WTC11 (cell line): ENCODE results near the gene ZNF672. TPM values are rescaled to one million over a fixed set of nuclear protein-coding genes. Genes with fewer than 3 reads are reported as not detected.

Source experiments
- ESRRA ChIP-seq: sonication (generic); formaldehyde crosslinking; IDR thresholded peaks from 2 replicates; pipeline ENCODE4 v1.8.1; 2022; ENCODE audit warnings: mild to moderate bottlenecking, missing genetic modification reagents, borderline replicate concordance
- FOXJ3 ChIP-seq: sonication (generic); formaldehyde crosslinking; IDR thresholded peaks from 2 replicates; pipeline ENCODE4 v1.9.0; 2021; ENCODE audit warnings: missing genetic modification reagents, mild to moderate bottlenecking, borderline replicate concordance
- FOXK1 ChIP-seq: sonication (generic); formaldehyde crosslinking; IDR thresholded peaks from 2 replicates; pipeline ENCODE4 v1.8.0; 2022; ENCODE audit warnings: mild to moderate bottlenecking, moderate library complexity, missing genetic modification reagents
- IRF2 ChIP-seq: sonication (generic); formaldehyde crosslinking; IDR thresholded peaks from 2 replicates; pipeline ENCODE4 v1.8.0; 2022; ENCODE audit warnings: low read depth, missing genetic modification reagents, borderline replicate concordance
- NFATC4 ChIP-seq: fragments of 250-450 bp; sonication (Bioruptor Pico); IDR thresholded peaks from 2 replicates; pipeline ENCODE4 v1.9.0; 2021; ENCODE audit warnings: mild to moderate bottlenecking
- NFE2L1 ChIP-seq: sonication (generic); formaldehyde crosslinking; IDR thresholded peaks from 2 replicates; pipeline ENCODE4 v1.8.1; 2023; ENCODE audit warnings: missing genetic modification reagents
- NR1H2 ChIP-seq: sonication (generic); formaldehyde crosslinking; IDR thresholded peaks from 2 replicates; pipeline ENCODE4 v1.9.0; 2021; ENCODE audit warnings: mild to moderate bottlenecking, moderate library complexity, missing genetic modification reagents
- RELA ChIP-seq: sonication (generic); formaldehyde crosslinking; IDR thresholded peaks from 2 replicates; pipeline ENCODE4 v1.8.1; 2022; ENCODE audit warnings: missing genetic modification reagents, mild to moderate bottlenecking, borderline replicate concordance
- SMAD3 ChIP-seq: sonication (generic); formaldehyde crosslinking; IDR thresholded peaks from 2 replicates; pipeline ENCODE4 v1.8.0; 2022; ENCODE audit warnings: missing genetic modification reagents, mild to moderate bottlenecking, borderline replicate concordance
- SOX15 ChIP-seq: fragments of 250-450 bp; sonication (Bioruptor Pico); IDR thresholded peaks from 2 replicates; pipeline ENCODE4 v1.9.0; 2021; ENCODE audit warnings: mild to moderate bottlenecking
- SP1 ChIP-seq: sonication (generic); formaldehyde crosslinking; conservative IDR thresholded peaks from 2 replicates; pipeline ENCODE4 v1.8.1; 2022; ENCODE audit warnings: missing genetic modification reagents
- ZNF263 ChIP-seq: sonication (generic); formaldehyde crosslinking; IDR thresholded peaks from 2 replicates; pipeline ENCODE4 v1.8.1; 2022; ENCODE audit warnings: low read depth, mild to moderate bottlenecking, moderate library complexity, missing genetic modification reagents
- ZNF317 ChIP-seq: sonication (generic); formaldehyde crosslinking; IDR thresholded peaks from 2 replicates; pipeline ENCODE4 v1.8.1; 2023; ENCODE audit warnings: low read depth, mild to moderate bottlenecking, moderate library complexity, missing genetic modification reagents, borderline replicate concordance
- total RNA-seq: library from RNA; stranded (reverse); gene quantifications from 3 replicates; pipeline ENCODE4 v1.2.3, GENCODE V29; 2021
- TF ChIP-seq, protein P1 (sequence below): fragments of 200-600 bp; IDR thresholded peaks from 2 replicates; pipeline ENCODE4 v1.8.0; 2022; ENCODE audit warnings: antibody characterized with exemption
- TF ChIP-seq, protein P2 (sequence below): sonication (generic); formaldehyde crosslinking; IDR thresholded peaks from 2 replicates; pipeline ENCODE4 v1.8.0; 2023; ENCODE audit warnings: mild to moderate bottlenecking, missing genetic modification reagents
- TF ChIP-seq, protein P3 (sequence below): sonication (generic); formaldehyde crosslinking; IDR thresholded peaks from 2 replicates; pipeline ENCODE4 v1.8.1; 2023; ENCODE audit warnings: mild to moderate bottlenecking, missing genetic modification reagents
- TF ChIP-seq, protein P4 (sequence below): sonication (generic); formaldehyde crosslinking; IDR thresholded peaks from 2 replicates; pipeline ENCODE4 v1.8.1; 2022; ENCODE audit warnings: mild to moderate bottlenecking, moderate library complexity, missing genetic modification reagents
- TF ChIP-seq, protein P5 (sequence below): sonication (generic); formaldehyde crosslinking; IDR thresholded peaks from 2 replicates; pipeline ENCODE4 v1.8.0; 2022; ENCODE audit warnings: mild to moderate bottlenecking, missing genetic modification reagents
- TF ChIP-seq, protein P6 (sequence below): sonication (generic); formaldehyde crosslinking; IDR thresholded peaks from 2 replicates; pipeline ENCODE4 v1.8.1; 2022; ENCODE audit warnings: mild to moderate bottlenecking, missing genetic modification reagents, moderate library complexity, borderline replicate concordance
- TF ChIP-seq, protein P7 (sequence below): sonication (generic); formaldehyde crosslinking; IDR thresholded peaks from 2 replicates; pipeline ENCODE4 v1.8.1; 2023; ENCODE audit warnings: mild to moderate bottlenecking, missing genetic modification reagents, moderate library complexity
- TF ChIP-seq, protein P8 (sequence below): sonication (generic); formaldehyde crosslinking; IDR thresholded peaks from 2 replicates; pipeline ENCODE4 v1.8.0; 2023; ENCODE audit warnings: missing genetic modification reagents, mild to moderate bottlenecking, borderline replicate concordance
- TF ChIP-seq, protein P9 (sequence below): sonication (generic); formaldehyde crosslinking; IDR thresholded peaks from 2 replicates; pipeline ENCODE4 v1.8.1; 2022; ENCODE audit warnings: missing genetic modification reagents, borderline replicate concordance

Gene ZNF672
- total RNA-seq, 1 experiment from 2014 or later = 37.9 TPM

DNA sequence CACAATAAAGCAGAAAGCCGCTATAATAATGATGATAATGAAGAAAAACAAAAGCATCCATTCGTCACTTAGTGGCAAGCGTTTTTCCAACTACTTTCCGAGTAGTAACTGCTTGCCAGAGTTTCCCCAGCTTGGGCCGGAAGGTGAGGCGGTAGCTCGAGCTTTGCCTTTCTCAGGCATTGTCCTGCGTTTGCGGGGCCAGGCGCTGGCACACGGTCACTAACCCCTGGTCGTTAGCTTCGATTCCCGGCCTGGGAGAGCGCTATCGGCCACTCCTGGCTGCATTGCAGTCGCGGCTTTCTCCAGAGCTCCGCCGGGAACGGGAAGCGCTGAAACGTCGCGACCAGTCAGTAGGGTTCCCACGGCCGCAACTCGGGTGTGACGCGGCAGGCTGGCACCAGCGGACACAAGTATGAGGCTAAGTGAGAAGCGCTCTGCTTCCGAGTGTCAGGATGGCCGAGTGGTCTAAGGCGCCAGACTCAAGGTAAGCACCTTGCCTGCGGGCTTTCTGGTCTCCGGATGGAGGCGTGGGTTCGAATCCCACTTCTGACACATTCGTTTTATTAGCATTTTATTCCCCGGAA lies 35.5 kb downstream of the ZNF672 start (continued):
- TF ChIP-seq, protein P1, sequence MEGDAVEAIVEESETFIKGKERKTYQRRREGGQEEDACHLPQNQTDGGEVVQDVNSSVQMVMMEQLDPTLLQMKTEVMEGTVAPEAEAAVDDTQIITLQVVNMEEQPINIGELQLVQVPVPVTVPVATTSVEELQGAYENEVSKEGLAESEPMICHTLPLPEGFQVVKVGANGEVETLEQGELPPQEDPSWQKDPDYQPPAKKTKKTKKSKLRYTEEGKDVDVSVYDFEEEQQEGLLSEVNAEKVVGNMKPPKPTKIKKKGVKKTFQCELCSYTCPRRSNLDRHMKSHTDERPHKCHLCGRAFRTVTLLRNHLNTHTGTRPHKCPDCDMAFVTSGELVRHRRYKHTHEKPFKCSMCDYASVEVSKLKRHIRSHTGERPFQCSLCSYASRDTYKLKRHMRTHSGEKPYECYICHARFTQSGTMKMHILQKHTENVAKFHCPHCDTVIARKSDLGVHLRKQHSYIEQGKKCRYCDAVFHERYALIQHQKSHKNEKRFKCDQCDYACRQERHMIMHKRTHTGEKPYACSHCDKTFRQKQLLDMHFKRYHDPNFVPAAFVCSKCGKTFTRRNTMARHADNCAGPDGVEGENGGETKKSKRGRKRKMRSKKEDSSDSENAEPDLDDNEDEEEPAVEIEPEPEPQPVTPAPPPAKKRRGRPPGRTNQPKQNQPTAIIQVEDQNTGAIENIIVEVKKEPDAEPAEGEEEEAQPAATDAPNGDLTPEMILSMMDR = no peak
- TF ChIP-seq RELA (CRISPR knock-in tag) (no peak), NFE2L1 (no peak), FOXK1 (CRISPR knock-in tag) (peak; percentile 72; the same call in 1 of the 2 replicates), FOXJ3 (no peak), NFATC4 (CRISPR knock-in tag) (no peak), ESRRA (CRISPR knock-in tag) (no peak), IRF2 (CRISPR knock-in tag) (no peak), SMAD3 (CRISPR knock-in tag) (no peak), SOX15 (CRISPR knock-in tag) (no peak), ZNF263 (CRISPR knock-in tag) (no peak), SP1 (no peak), ZNF317 (CRISPR knock-in tag) (no peak), NR1H2 (no peak)
- TF ChIP-seq, protein P2, sequence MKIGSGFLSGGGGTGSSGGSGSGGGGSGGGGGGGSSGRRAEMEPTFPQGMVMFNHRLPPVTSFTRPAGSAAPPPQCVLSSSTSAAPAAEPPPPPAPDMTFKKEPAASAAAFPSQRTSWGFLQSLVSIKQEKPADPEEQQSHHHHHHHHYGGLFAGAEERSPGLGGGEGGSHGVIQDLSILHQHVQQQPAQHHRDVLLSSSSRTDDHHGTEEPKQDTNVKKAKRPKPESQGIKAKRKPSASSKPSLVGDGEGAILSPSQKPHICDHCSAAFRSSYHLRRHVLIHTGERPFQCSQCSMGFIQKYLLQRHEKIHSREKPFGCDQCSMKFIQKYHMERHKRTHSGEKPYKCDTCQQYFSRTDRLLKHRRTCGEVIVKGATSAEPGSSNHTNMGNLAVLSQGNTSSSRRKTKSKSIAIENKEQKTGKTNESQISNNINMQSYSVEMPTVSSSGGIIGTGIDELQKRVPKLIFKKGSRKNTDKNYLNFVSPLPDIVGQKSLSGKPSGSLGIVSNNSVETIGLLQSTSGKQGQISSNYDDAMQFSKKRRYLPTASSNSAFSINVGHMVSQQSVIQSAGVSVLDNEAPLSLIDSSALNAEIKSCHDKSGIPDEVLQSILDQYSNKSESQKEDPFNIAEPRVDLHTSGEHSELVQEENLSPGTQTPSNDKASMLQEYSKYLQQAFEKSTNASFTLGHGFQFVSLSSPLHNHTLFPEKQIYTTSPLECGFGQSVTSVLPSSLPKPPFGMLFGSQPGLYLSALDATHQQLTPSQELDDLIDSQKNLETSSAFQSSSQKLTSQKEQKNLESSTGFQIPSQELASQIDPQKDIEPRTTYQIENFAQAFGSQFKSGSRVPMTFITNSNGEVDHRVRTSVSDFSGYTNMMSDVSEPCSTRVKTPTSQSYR (CRISPR knock-in tag) = no peak
- TF ChIP-seq, protein P3, sequence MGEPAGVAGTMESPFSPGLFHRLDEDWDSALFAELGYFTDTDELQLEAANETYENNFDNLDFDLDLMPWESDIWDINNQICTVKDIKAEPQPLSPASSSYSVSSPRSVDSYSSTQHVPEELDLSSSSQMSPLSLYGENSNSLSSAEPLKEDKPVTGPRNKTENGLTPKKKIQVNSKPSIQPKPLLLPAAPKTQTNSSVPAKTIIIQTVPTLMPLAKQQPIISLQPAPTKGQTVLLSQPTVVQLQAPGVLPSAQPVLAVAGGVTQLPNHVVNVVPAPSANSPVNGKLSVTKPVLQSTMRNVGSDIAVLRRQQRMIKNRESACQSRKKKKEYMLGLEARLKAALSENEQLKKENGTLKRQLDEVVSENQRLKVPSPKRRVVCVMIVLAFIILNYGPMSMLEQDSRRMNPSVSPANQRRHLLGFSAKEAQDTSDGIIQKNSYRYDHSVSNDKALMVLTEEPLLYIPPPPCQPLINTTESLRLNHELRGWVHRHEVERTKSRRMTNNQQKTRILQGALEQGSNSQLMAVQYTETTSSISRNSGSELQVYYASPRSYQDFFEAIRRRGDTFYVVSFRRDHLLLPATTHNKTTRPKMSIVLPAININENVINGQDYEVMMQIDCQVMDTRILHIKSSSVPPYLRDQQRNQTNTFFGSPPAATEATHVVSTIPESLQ (CRISPR knock-in tag) = no peak
- TF ChIP-seq, protein P4, sequence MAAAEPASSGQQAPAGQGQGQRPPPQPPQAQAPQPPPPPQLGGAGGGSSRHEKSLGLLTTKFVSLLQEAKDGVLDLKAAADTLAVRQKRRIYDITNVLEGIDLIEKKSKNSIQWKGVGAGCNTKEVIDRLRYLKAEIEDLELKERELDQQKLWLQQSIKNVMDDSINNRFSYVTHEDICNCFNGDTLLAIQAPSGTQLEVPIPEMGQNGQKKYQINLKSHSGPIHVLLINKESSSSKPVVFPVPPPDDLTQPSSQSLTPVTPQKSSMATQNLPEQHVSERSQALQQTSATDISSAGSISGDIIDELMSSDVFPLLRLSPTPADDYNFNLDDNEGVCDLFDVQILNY (CRISPR knock-in tag) = no peak
- TF ChIP-seq, protein P5, sequence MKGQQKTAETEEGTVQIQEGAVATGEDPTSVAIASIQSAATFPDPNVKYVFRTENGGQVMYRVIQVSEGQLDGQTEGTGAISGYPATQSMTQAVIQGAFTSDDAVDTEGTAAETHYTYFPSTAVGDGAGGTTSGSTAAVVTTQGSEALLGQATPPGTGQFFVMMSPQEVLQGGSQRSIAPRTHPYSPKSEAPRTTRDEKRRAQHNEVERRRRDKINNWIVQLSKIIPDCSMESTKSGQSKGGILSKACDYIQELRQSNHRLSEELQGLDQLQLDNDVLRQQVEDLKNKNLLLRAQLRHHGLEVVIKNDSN (CRISPR knock-in tag) = no peak
- TF ChIP-seq, protein P6, sequence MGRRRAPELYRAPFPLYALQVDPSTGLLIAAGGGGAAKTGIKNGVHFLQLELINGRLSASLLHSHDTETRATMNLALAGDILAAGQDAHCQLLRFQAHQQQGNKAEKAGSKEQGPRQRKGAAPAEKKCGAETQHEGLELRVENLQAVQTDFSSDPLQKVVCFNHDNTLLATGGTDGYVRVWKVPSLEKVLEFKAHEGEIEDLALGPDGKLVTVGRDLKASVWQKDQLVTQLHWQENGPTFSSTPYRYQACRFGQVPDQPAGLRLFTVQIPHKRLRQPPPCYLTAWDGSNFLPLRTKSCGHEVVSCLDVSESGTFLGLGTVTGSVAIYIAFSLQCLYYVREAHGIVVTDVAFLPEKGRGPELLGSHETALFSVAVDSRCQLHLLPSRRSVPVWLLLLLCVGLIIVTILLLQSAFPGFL (CRISPR knock-in tag) = no peak
- TF ChIP-seq, protein P7, sequence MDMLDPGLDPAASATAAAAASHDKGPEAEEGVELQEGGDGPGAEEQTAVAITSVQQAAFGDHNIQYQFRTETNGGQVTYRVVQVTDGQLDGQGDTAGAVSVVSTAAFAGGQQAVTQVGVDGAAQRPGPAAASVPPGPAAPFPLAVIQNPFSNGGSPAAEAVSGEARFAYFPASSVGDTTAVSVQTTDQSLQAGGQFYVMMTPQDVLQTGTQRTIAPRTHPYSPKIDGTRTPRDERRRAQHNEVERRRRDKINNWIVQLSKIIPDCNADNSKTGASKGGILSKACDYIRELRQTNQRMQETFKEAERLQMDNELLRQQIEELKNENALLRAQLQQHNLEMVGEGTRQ (CRISPR knock-in tag) = no peak
- TF ChIP-seq, protein P8, sequence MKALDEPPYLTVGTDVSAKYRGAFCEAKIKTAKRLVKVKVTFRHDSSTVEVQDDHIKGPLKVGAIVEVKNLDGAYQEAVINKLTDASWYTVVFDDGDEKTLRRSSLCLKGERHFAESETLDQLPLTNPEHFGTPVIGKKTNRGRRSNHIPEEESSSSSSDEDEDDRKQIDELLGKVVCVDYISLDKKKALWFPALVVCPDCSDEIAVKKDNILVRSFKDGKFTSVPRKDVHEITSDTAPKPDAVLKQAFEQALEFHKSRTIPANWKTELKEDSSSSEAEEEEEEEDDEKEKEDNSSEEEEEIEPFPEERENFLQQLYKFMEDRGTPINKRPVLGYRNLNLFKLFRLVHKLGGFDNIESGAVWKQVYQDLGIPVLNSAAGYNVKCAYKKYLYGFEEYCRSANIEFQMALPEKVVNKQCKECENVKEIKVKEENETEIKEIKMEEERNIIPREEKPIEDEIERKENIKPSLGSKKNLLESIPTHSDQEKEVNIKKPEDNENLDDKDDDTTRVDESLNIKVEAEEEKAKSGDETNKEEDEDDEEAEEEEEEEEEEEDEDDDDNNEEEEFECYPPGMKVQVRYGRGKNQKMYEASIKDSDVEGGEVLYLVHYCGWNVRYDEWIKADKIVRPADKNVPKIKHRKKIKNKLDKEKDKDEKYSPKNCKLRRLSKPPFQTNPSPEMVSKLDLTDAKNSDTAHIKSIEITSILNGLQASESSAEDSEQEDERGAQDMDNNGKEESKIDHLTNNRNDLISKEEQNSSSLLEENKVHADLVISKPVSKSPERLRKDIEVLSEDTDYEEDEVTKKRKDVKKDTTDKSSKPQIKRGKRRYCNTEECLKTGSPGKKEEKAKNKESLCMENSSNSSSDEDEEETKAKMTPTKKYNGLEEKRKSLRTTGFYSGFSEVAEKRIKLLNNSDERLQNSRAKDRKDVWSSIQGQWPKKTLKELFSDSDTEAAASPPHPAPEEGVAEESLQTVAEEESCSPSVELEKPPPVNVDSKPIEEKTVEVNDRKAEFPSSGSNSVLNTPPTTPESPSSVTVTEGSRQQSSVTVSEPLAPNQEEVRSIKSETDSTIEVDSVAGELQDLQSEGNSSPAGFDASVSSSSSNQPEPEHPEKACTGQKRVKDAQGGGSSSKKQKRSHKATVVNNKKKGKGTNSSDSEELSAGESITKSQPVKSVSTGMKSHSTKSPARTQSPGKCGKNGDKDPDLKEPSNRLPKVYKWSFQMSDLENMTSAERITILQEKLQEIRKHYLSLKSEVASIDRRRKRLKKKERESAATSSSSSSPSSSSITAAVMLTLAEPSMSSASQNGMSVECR = no peak
- TF ChIP-seq, protein P9, sequence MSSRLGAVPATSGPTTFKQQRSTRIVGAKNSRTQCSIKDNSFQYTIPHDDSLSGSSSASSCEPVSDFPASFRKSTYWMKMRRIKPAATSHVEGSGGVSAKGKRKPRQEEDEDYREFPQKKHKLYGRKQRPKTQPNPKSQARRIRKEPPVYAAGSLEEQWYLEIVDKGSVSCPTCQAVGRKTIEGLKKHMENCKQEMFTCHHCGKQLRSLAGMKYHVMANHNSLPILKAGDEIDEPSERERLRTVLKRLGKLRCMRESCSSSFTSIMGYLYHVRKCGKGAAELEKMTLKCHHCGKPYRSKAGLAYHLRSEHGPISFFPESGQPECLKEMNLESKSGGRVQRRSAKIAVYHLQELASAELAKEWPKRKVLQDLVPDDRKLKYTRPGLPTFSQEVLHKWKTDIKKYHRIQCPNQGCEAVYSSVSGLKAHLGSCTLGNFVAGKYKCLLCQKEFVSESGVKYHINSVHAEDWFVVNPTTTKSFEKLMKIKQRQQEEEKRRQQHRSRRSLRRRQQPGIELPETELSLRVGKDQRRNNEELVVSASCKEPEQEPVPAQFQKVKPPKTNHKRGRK = no peak
